Mesodermal cell (in vitro differentiated cells): Measurements from ENCODE around the gene PARD3B.
A peak's percentile ranks its signal among the peaks of the same experiment; 100 is the strongest.
"Not testable (repeated sequence)": the region's sequence is repeated elsewhere in the genome, so short reads cannot be mapped to it uniquely, and the experiment has no call there.

Experiments used
- H3K27ac ChIP-seq: 2 replicates; pipeline ENCODE4 v1.7.0; 2013; ENCODE audit warnings: mild to moderate bottlenecking, low read depth, low read length, moderate library complexity; ENCODE audit not compliant: severe bottlenecking
- H3K36me3 ChIP-seq: 2 replicates; pipeline ENCODE4 v1.7.1; 2013; ENCODE audit warnings: mild to moderate bottlenecking, low read length, moderate library complexity; ENCODE audit not compliant: control insufficient read depth, insufficient read depth
- H3K4me1 ChIP-seq: one replicate; pipeline ENCODE4 v1.7.1; 2013; ENCODE audit warnings: mild to moderate bottlenecking, low read length; ENCODE audit not compliant: insufficient read depth, control insufficient read depth, poor library complexity, severe bottlenecking
- H3K4me3 ChIP-seq: 2 replicates; pipeline ENCODE4 v1.7.0; 2013; ENCODE audit warnings: low read length, control low read depth, mild to moderate bottlenecking; ENCODE audit not compliant: insufficient read depth, poor library complexity, severe bottlenecking; ENCODE audit errors: extremely low read depth
- H3K9me3 ChIP-seq: 2 replicates; pipeline ENCODE4 v1.7.1; 2013; ENCODE audit warnings: mild to moderate bottlenecking, low read length, moderate library complexity; ENCODE audit not compliant: control insufficient read depth
- WGBS, 2 experiments: methylation state at CpG; one replicate each; pipeline ENCODE4 v1.1.5; 2013; ENCODE audit warnings: missing lambda C conversion rate in 2 of 2; ENCODE audit not compliant: insufficient coverage in 2 of 2; 5-methylcytosine and 5-hydroxymethylcytosine counted together

PARD3B gene

GRCh38 chr2:204541637-204542036, 3.6 kb upstream of the PARD3B start:
- Histone ChIP-seq H3K4me3 (no peak overlapping the region), H3K9me3 (no peaks in the 10 kb centered on the region), H3K36me3 (no peaks in the 10 kb centered on the region), H3K27ac (no peak overlapping the region), H3K4me1 (peaks cover 6% of the 10 kb centered on the region)
- WGBS, 2 experiments = 100% methylated on average over 1 of the region's 2 CpGs; no CpG with 5 or more reads in 1 of the 2 experiments

- Histone ChIP-seq H3K27ac (no peak overlapping the region), H3K4me3 (no peak overlapping the region), H3K4me1 (peaks cover 6% of the 10 kb centered on the region), H3K36me3 (no peaks in the 10 kb centered on the region), H3K9me3 (no peaks in the 10 kb centered on the region)
- WGBS, 2 experiments = 100% methylated on average over 1 to 2 of the region's 4 CpGs
These were observed 2.2 kb upstream of the PARD3B start for GRCh38 chr2:204542982-204543608.

DNA sequence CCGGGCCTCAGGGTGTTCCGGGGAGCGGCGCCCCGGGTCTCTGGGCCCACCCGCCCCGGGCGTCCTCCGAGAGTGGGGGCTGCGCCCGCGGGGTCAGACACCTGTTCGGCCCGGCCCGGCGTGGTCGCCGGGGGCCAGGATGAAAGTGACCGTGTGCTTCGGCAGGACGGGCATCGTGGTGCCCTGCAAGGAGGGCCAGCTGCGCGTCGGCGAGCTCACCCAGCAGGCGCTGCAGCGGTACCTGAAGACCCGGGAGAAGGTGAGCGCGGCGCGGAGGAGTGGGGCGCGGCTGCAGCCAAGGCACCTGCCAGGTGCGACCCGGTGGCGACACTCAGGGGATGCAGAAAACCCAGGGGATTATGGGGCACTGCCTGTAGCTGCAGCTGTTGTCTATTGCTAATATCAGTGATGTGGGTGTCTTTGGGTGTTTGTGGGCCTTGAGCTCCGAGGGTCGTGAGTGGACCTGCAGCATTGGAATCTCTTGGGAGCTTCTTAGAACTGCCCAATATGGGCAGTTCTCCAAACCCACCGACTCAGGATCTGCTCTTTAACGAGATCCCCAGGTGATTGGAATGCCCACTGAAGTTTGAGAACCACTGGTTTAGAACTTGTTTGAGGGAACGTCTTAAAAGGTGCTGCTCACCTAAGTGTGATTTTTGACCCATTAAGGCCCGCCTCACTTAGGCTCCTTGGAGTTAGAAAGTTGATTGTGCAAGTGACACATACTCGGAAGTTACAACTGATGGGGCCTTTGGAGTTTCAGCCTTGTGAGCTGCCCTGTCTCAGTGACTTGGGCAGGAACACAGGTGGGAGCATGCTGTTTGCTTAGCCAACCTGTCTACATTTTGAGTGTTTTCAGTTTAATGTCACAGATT, 823 bp downstream of the PARD3B start:
- 9 to 10% methylated on average over 41 to 43 of the region's 45 CpGs for WGBS, 2 experiments
- peaks cover 4% of the 10 kb centered on the region for H3K4me1 ChIP-seq
- no peaks in the 10 kb centered on the region for H3K36me3 ChIP-seq
- peak overlapping the region; percentile 63 for H3K4me3 ChIP-seq
- no peak overlapping the region for H3K27ac ChIP-seq
- no peaks in the 10 kb centered on the region for H3K9me3 ChIP-seq

DNA sequence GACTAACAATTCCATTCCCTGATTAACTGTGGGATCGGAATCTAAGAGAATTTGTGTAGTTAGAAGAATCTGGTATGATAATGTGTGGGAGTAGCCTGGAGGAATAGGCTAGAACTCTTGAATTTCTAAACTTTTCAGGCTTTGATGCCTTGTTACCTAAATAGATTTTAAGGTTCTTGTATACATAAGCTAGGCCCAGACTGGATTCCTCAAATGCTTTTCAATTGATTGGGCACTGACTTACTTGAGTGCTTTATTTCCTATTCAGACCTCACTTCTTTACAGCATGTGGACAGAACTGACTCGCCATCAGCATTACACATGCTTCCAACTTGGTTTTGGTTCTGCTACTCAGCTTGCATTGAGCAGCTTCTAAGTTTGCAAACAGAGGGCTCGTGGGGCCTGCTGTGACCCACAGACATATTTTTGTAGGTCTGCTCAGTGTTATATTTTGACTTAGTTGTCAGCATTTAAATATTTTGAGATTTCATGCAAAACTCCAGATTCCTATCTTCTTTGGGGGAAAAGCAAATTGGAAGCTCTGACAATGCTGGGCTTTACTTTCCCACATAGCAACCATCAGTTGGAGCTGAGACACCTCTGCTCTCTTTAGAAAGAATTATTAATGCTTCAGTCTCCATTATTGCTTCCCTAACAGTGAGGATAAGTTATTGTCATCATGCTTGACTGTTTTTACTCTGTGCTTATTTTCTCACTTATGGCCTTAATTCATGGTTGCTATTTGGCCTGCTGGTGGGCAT, 5.7 kb downstream of the PARD3B start:
- H3K4me1 ChIP-seq = peaks cover 11% of the 10 kb centered on the region
- WGBS, 2 experiments = 33 to 71% methylated on average over 1 to 3 of the region's 3 CpGs
- H3K9me3 ChIP-seq = no peaks in the 10 kb centered on the region
- H3K36me3 ChIP-seq = no peaks in the 10 kb centered on the region
- H3K4me3 ChIP-seq = no peak overlapping the region
- peak overlapping the region; percentile 47 for H3K27ac ChIP-seq

GRCh38 chr2:204551512-204551863, 6.2 kb downstream of the PARD3B start:
- H3K36me3 ChIP-seq = no peaks in the 10 kb centered on the region
- H3K4me1 ChIP-seq = peaks cover 11% of the 10 kb centered on the region
- no peak overlapping the region for H3K27ac ChIP-seq
- H3K9me3 ChIP-seq = no peaks in the 10 kb centered on the region
- H3K4me3 ChIP-seq = no peak overlapping the region
- 76 to 87% methylated on average over 3 of the region's 3 CpGs for WGBS, 2 experiments

- no peak overlapping the region for H3K27ac ChIP-seq
- H3K9me3 ChIP-seq = no peaks in the 10 kb centered on the region
- WGBS, 2 experiments = no CpG with 5 or more reads among the region's 1 CpG
- no peaks in the 10 kb centered on the region for H3K4me1 ChIP-seq
- H3K36me3 ChIP-seq = no peaks in the 10 kb centered on the region
- H3K4me3 ChIP-seq = no peak overlapping the region
These were observed 12.3 kb downstream of the PARD3B start for GRCh38 chr2:204557604-204558003.

DNA sequence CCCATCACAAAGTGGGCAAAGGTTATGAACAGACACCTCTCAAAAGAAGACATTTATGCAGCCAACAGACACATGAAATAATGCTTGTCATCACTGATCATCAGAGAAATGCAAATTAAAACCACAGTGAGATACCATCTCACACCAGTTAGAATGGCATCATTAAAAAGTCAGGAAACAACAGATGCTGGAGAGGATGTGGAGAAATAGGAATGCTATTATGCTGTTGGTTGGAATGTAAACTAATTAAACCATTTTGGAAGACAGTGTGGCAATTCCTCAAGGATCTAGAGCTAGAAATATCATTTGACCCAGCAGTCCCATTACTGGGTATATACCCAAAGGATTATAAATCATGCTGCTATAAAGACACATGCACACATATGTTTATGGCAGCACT, 14.1 kb downstream of the PARD3B start:
- H3K4me3 ChIP-seq = not testable (repeated sequence)

GRCh38 chr2:204560902-204561301, 15.6 kb downstream of the PARD3B start:
- H3K27ac ChIP-seq = no peak overlapping the region
- H3K9me3 ChIP-seq = no peaks in the 10 kb centered on the region
- no peaks in the 10 kb centered on the region for H3K36me3 ChIP-seq
- WGBS, 2 experiments = 83 to 97% methylated on average over 3 of the region's 3 CpGs
- H3K4me1 ChIP-seq = no peaks in the 10 kb centered on the region
- no peak overlapping the region for H3K4me3 ChIP-seq

More for the DNA sequence above, 14.1 kb downstream of the PARD3B start:
- not testable (repeated sequence) for H3K4me1 ChIP-seq, H3K27ac ChIP-seq, H3K9me3 ChIP-seq, H3K36me3 ChIP-seq

- Histone ChIP-seq H3K4me1 (no peaks in the 10 kb centered on the region), H3K36me3 (no peaks in the 10 kb centered on the region), H3K27ac (no peak overlapping the region), H3K9me3 (no peaks in the 10 kb centered on the region), H3K4me3 (no peak overlapping the region)
- WGBS, 2 experiments = 99 to 100% methylated on average over 3 to 6 of the region's 8 CpGs
These were observed 16.5 kb downstream of the PARD3B start for GRCh38 chr2:204561771-204562170.

- no peaks in the 10 kb centered on the region for H3K4me1 ChIP-seq
- WGBS, 2 experiments = 100% methylated on average over 1 of the region's 2 CpGs; no CpG with 5 or more reads in 1 of the 2 experiments
- H3K27ac ChIP-seq = no peak overlapping the region
- no peaks in the 10 kb centered on the region for H3K9me3 ChIP-seq
- no peak overlapping the region for H3K4me3 ChIP-seq
- no peaks in the 10 kb centered on the region for H3K36me3 ChIP-seq
These were observed 21.2 kb downstream of the PARD3B start for GRCh38 chr2:204566439-204566838.
